HG02763 (cell line): ENCODE results near the gene CA11.
A peak's percentile ranks its signal among the peaks of the same experiment; 100 is the strongest.

Experiments used
- ATAC-seq: cut with Tn5 transposase; IDR thresholded peaks from one replicate; pipeline ENCODE4 v1.9.1; 2021; ENCODE audit warnings: mild to moderate bottlenecking, moderate library complexity; ENCODE audit not compliant: unreplicated experiment

CA11 gene

GRCh38 chr19:48629599-48630295 is 16.2 kb downstream of the CA11 start:
- no peak for ATAC-seq

- ATAC-seq: no peak
Observed at GRCh38 chr19:48629297-48629598, 16.7 kb downstream of the CA11 start.

GRCh38 chr19:48628486-48629296 is 17.3 kb downstream of the CA11 start:
- ATAC-seq: no peak

GRCh38 chr19:48627865-48628314 is 18.1 kb downstream of the CA11 start:
- no peak for ATAC-seq

GRCh38 chr19:48627201-48627864 is 18.7 kb downstream of the CA11 start:
- ATAC-seq: no peak

GRCh38 chr19:48625891-48626327 is 20.1 kb downstream of the CA11 start:
- ATAC-seq: no peak

GRCh38 chr19:48624791-48625723 is 20.9 kb downstream of the CA11 start:
- ATAC-seq: no peak

- ATAC-seq: peak; percentile 58
Observed at GRCh38 chr19:48624067-48624594, 21.9 kb downstream of the CA11 start.

GRCh38 chr19:48623556-48624066 is 22.4 kb downstream of the CA11 start:
- ATAC-seq: no peak

- no peak for ATAC-seq
Observed at GRCh38 chr19:48619692-48620585, 26.0 kb downstream of the CA11 start.

- ATAC-seq: peak; percentile 84
Observed at GRCh38 chr19:48618916-48619691, 26.9 kb downstream of the CA11 start, which contains the start of the genes RPL18 and SPHK2. Gene RPL18 (minus strand): TSS chr19:48619178. CDS start chr19:48619143, 35 bp downstream. Gene SPHK2 (plus strand): TSS chr19:48619506. CDS start chr19:48620515, 1,009 bp downstream.

GRCh38 chr19:48618278-48618915 is 27.6 kb downstream of the CA11 start:
- no peak for ATAC-seq

- no peak for ATAC-seq
Observed at GRCh38 chr19:48617146-48617937, 28.6 kb downstream of the CA11 start.

- ATAC-seq: no peak
Observed at GRCh38 chr19:48616491-48617056, 29.4 kb downstream of the CA11 start.

- ATAC-seq: no peak
Observed at GRCh38 chr19:48616041-48616436, 29.9 kb downstream of the CA11 start.

- ATAC-seq: no peak
Observed at GRCh38 chr19:48615231-48616040, 30.6 kb downstream of the CA11 start.
